Measurements from ENCODE around the gene CTNND2.

Gene CTNND2

GRCh38 chr5:10988622-10989021, 915.6 kb downstream of the CTNND2 start:
- no peak for DNase-seq (ENCODE audit: low read depth, low spot score)

GRCh38 chr5:10987925-10988504, 916.2 kb downstream of the CTNND2 start:
- DNase-seq (ENCODE audit: low read depth, low spot score) = peak; percentile 5

GRCh38 chr5:10987276-10987924, 916.8 kb downstream of the CTNND2 start:
- DNase-seq (ENCODE audit: low read depth, low spot score) = no peak

GRCh38 chr5:10985721-10986110, 918.5 kb downstream of the CTNND2 start:
- no peak for DNase-seq (ENCODE audit: low read depth, low spot score)

GRCh38 chr5:10985091-10985720, 919.0 kb downstream of the CTNND2 start:
- no peak for DNase-seq (ENCODE audit: low read depth, low spot score)

GRCh38 chr5:10984021-10984715, 920.1 kb downstream of the CTNND2 start:
- no peak for DNase-seq (ENCODE audit: low read depth, low spot score)

GRCh38 chr5:10982626-10983025, 921.6 kb downstream of the CTNND2 start:
- no peak for DNase-seq (ENCODE audit: low read depth, low spot score)

GRCh38 chr5:10981932-10982331, 922.3 kb downstream of the CTNND2 start:
- no peak for DNase-seq (ENCODE audit: low read depth, low spot score)

- no peak for DNase-seq (ENCODE audit: low read depth, low spot score)
Observed at GRCh38 chr5:10977011-10977410, 927.2 kb downstream of the CTNND2 start.

GRCh38 chr5:10975945-10976344, 928.3 kb downstream of the CTNND2 start:
- DNase-seq (ENCODE audit: low read depth, low spot score) = no peak

GRCh38 chr5:10974850-10975249, 929.4 kb downstream of the CTNND2 start:
- no peak for DNase-seq (ENCODE audit: low read depth, low spot score)

GRCh38 chr5:10973316-10973715, 930.9 kb downstream of the CTNND2 start:
- no peak for DNase-seq (ENCODE audit: low read depth, low spot score)

GRCh38 chr5:10969684-10970180, 934.5 kb downstream of the CTNND2 start:
- no peak for DNase-seq (ENCODE audit: low read depth, low spot score)

- DNase-seq (ENCODE audit: low read depth, low spot score) = no peak
Observed at GRCh38 chr5:10964806-10965205, 939.4 kb downstream of the CTNND2 start.

GRCh38 chr5:10958728-10959127, 945.5 kb downstream of the CTNND2 start:
- no peak for DNase-seq (ENCODE audit: low read depth, low spot score)

- DNase-seq (ENCODE audit: low read depth, low spot score) = no peak
Observed at GRCh38 chr5:10949856-10950630, 954.2 kb downstream of the CTNND2 start.

- DNase-seq (ENCODE audit: low read depth, low spot score) = no peak
Observed at GRCh38 chr5:10946050-10946449, 958.2 kb downstream of the CTNND2 start.

- no peak for DNase-seq (ENCODE audit: low read depth, low spot score)
Observed at GRCh38 chr5:10941900-10942299, 962.3 kb downstream of the CTNND2 start.

GRCh38 chr5:10936081-10936855, 968.0 kb downstream of the CTNND2 start:
- no peak for DNase-seq (ENCODE audit: low read depth, low spot score)

GRCh38 chr5:10935536-10935935, 968.7 kb downstream of the CTNND2 start:
- no peak for DNase-seq (ENCODE audit: low read depth, low spot score)
